OCI-LY7 (cell line): ENCODE data around the gene ETFBKMT.

ENCODE experiments used
- EZH2phosphoT487 ChIP-seq: fragments of 200-600 bp; sonication (generic); IDR thresholded peaks from 2 replicates; pipeline ENCODE4 v1.6.1; 2018; ENCODE audit warnings: low read depth, borderline replicate concordance, mild to moderate bottlenecking, mixed run types, antibody characterized with exemption, low read length, moderate library complexity, mixed read lengths
- TF ChIP-seq, protein P1 (sequence below): fragments of 200-600 bp; sonication (generic); conservative IDR thresholded peaks from 2 replicates; pipeline ENCODE4 v1.5.1; 2014; ENCODE audit warnings: mild to moderate bottlenecking, antibody characterized with exemption, low read length, moderate library complexity, mixed read lengths

DNA sequence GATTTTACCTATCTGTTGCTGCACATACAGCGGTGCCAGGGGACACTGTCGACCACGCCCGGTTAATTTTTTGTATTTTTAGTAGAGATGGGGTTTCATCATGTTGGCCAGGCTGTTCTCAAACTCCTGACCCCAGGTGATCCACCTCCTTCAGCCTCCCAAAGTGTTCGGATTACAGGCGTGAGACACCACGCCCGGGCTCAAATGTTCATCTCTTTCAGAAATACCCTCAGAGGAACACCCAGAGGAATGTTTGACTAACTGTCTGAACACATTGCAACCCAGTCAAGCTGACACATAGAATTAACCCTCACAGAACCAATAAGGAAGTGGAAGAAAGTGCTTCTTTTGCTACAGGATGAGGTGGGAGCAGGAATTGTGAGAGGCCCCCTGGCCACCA lies 15.0 kb upstream of the ETFBKMT start:
- TF ChIP-seq, protein P1, sequence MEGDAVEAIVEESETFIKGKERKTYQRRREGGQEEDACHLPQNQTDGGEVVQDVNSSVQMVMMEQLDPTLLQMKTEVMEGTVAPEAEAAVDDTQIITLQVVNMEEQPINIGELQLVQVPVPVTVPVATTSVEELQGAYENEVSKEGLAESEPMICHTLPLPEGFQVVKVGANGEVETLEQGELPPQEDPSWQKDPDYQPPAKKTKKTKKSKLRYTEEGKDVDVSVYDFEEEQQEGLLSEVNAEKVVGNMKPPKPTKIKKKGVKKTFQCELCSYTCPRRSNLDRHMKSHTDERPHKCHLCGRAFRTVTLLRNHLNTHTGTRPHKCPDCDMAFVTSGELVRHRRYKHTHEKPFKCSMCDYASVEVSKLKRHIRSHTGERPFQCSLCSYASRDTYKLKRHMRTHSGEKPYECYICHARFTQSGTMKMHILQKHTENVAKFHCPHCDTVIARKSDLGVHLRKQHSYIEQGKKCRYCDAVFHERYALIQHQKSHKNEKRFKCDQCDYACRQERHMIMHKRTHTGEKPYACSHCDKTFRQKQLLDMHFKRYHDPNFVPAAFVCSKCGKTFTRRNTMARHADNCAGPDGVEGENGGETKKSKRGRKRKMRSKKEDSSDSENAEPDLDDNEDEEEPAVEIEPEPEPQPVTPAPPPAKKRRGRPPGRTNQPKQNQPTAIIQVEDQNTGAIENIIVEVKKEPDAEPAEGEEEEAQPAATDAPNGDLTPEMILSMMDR: no peak
- TF ChIP-seq EZH2phosphoT487: no peak
